HG03520 (cell line): Measurements from ENCODE around the gene ATP1A3.
"Not testable (repeated sequence)": the region's sequence is repeated elsewhere in the genome, so short reads cannot be mapped to it uniquely, and the experiment has no call there.

Experiments
- ATAC-seq: cut with Tn5 transposase; IDR thresholded peaks from one replicate; pipeline ENCODE4 v1.9.1; 2021; ENCODE audit warnings: mild to moderate bottlenecking, moderate library complexity; ENCODE audit not compliant: unreplicated experiment

Gene ATP1A3

DNA sequence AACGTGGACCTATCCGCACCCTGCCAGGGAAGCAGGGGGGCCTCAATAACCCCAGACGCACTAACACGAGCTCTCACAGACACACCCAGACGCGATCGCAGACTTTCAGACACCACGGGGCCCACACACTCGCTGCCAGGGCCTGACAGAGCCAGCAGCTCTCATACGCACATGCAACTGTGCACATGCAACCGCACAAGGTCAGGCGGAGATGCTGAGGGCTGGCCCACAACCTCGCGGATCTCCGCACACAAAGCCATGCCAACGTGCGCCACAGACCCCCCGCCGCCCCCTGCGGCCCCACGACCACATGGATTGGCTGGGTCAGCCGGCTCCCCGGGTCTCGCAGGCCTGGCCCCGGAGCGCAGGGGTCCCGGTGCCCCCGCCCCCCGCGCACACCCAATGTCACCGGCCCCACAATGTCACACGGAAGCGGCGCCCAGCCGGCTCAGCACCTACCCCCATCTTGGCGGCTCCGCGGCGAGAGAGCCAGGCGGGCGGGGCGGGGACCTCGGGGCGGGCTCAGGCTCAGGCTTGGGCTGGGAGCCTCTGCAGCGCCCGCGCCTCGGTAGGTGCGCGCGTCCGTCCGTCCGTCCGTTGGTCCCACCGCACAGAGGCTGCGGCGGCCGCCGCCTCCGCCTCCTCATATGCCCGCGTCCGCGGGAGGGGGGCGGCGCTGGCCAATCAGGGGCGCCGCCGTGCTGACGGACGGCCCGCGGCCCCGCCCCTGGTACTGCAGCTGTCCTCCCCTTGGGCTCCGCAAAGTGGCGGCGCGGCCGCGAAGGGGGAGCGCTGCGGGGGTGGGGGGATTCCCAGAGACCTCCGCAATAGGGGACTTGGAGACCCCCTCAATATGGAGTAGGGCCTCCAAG, at the start of gene ATP1A3:
Gene ATP1A3, minus strand, starts transcription at position 619 of the 872 bp plus-strand sequence. Its CDS starts 154 bp downstream, at position 465.
- no peak for ATAC-seq

DNA sequence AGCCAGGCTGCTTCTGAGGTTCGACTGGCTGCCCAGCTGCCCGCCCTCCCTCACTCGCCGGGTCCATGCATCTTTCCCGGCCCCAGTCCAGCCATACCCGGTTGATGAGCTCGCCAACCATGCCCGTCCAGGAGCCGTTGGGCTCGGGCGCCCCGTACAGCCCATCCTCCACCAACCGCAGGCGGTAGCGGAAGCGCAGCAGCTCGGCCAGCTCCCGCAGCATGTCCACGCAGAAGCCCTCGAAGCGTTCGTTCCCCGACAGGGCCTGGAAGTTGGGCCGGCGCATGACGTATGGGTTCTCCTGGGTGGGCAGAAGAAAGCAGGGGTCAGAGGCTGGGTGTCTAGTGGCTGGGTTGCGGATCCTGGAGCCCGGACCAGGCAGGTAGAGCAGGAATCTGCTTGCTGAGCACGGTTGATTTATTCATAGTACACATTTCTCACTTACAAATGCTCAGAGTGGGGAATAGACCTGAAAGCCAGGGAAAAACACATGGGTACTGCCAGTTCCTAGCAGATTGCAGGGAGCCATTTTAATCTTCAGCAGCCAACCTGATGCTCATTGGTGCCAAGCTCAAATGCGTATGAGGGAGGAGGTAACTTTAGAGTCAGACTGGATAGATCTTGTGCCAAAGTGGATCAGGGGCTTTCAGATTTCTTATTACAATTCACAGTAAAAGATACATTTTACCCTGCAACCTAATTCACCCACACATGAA, 48.6 kb upstream of the ATP1A3 start:
- ATAC-seq: no peak

DNA sequence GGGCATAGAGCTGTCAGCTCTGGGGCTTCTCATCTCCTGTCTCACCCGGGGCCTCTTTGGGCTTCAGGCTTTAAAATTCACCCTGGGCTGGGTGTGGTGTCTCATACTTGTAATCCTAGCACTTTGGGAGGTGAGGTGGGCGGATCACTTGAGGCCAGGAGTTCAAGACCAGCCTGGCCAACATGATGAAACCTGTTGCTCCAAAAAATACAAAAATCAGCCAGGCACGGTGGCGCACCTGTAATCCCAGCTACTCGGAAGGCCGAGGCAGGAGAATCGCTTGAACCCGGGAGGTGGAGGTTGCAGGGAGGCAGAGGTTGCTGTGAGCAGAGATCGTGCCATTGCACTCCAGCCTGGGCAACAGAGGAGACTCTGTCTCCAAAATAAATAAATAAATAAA, 46.5 kb upstream of the ATP1A3 start:
- ATAC-seq: not testable (repeated sequence)

DNA sequence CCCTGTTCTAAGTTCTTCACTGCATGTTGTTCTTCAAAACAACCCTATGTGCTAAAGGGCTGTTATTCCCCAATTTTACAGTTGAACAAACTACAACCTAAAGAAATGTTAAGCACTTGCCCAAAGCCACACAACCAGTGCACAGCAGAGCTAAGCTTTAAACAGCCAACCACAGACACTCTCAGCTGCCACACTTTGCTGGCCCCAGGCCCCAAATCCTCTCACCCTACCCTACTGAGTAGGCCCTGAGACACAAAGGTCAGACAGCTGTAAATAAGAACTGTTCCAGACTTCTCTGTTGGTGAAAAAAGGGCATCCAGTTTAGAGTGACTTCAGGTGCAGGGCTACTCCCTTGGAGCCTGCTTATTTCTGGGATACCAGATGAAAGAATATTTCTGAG, 46.0 kb upstream of the ATP1A3 start:
- ATAC-seq: no peak

DNA sequence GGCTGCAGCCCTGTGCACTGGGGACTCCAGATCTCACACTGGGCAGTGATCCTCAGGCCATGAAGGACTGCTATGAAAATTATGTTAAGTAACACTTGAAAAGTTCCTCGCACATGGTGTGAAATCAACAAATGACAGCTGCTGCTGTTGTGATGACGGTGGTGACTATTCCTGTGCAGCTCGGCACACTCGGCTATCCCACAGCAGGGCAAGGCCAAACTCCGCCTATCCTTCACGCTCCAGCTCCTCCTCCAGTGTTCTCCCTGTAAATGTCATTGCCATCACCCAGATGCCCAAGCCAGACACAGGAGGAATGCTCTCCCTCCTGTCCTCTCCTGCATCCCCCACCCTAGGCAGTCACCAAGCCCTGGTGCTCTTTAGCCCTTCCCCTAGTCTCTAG, 44.6 kb upstream of the ATP1A3 start:
- no peak for ATAC-seq

DNA sequence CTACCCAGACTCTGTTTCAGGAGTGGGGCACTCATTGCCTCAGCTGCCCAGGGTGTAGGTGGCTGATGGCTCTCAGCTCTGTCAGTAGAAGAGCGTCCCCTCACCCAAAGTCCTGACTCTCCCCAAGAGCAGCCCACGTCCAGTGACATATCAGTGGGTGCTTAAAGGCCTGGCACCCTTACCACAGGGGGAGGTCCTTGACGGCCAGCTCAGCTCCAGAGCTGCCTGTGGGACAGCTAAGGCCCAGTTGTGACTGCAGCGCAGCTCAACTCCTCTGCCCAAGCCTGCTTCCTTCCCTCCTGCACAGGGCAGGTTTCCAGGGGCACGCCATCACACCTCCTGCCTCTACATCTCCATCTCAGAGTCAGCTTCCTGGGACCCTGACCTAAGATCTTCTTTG, 43.6 kb upstream of the ATP1A3 start:
- ATAC-seq: no peak

DNA sequence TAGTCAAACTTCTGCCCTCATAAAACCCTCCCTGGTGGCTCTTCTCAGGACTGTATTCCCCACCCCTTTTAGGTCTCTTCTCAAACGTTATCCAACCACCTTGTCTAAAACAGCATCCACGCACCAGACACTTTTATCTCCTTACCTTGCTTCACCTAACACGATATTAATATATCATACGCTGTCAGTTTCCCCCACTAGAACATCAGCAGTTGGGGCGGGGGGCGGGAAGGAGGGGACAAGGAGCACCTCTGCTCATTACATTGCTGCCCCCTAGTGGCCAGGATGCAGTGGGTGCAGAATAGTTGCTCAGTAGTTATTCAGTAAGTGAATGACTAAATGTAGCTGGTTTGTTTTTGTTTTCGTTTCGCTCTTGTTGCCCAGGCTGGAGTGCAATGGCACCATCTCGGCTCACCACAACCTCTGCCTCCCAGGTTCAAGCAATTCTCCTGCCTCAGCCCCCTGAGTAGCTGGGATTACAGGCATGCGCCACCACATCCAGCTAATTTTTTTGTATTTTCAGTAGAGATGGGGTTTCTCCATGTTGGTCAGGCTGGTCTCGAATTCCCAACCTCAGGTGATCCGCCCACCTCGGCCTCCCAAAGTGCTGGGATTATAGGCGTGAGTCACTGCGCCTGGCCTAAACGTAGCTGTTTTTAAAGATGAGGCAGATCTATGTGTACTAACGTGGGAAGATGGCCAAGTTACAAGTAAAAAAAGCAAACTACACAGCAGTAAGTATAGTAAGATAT, 40.8 kb upstream of the ATP1A3 start:
- not testable (repeated sequence) for ATAC-seq

DNA sequence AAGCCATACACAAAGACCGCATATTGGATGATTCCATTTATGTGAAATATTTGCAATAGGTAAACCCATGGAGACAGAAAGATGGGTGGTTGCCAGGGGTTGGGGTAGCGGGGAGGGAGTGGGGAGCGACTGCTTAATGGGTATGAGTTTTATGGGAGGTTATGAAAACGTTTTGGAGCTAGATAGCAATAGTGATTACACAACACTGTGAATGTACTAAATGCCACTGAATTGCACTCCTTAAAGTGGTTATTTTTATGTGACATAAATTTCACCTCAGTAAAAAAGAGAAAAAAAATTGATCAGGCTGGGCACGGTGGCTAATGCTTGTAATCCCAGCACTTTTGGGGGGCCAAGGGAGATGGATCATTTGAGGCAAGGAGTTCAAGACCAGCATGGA, 39.4 kb upstream of the ATP1A3 start:
- ATAC-seq: no peak

DNA sequence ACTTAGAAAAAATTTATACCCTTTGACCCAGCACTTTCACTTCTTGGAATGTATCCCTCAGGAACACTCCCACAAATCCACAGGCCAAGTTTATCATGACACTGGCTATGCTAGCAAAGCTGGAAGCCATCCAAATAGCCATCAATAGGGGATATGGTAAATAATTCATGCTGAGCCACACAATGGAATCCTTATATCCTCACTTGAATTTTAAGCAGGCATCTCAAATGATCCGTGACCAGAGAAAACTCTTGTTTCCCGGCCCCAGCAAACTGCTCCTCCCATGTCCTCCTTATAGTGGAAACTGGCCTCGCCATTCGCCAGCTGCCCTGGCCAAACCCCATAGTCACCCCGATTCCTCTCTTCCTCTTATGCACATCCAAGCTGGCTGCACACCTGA, 38.4 kb upstream of the ATP1A3 start:
- no peak for ATAC-seq

DNA sequence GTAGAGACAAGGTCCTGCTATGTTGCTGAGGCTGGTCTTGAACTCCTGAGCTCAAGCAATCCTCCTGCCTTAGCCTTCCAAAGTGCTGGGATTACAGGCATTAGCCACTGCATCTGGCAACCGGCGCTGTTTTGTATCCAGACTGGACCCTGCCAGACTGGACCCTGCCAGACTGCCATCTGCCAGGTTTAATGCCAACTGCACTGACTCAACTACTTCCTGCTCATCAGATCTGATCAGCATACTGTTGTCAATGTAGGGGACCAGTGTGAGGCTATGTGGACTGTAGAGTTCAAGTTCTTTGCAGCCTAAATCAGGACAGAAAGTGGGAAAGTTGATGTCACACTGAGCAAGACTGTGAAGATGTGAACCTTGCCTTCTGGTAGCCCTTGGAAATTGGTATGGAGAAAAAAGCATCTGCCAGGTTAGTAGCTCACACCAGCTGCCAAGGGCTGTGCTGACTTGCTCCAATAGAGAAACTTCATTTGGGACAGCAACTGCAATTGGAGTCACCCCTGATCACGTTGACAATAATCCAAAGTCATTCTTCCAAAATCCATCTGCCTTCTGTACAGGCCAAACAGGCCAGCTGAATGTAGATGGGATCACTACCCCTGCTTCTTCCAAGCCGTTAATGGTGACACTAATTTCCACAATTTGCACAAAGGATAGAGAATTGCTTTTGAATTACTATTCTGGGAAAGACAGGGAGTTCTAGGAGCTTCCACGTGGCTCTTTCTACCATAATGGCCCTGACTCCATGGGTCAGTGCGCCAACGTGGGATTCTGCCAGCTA, 36.8 kb upstream of the ATP1A3 start:
- ATAC-seq: no peak

DNA sequence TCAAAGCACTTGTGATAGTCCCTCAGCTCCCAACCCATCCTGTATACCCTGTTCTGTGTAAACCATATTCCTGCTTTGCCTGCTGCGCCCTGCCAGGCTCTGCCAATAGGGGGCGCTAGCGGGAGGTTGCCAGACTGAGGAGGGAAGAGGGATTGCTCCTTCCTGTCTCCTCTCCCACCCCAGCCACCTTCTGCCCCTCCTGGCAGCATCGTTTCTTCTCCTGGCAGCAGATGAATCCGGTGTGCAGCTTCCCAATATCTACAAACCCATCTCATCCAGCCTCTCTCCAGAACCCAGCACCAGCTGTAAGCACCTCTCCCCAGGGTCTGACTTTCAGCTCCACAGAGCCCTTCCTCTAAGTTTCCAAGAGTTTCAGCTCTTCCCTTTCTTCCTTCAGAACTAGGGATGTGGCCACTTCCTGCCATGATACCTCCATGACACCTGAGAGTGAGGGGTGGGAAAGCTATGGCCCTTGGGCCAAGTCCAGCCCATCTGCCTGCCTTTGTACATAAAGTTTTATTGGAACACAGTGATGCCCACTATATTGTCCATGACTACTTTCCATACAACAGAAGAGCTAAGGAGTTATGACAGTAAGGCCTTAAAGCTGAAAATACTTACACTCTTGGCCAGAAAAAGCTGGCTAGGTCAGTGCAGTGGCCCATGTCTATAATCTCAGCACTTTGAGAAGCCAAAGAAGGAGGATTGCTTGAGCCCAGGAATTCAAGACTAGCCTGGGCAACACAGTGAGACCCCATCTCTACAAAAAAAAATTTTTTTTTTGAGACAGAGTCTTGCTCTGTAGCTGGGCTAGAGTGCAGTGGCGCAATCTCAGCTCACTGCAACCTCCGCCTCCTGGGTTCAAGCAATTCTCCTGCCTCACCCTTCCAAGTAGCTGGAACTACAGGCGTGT, 34.5 kb upstream of the ATP1A3 start:
- ATAC-seq: no peak

DNA sequence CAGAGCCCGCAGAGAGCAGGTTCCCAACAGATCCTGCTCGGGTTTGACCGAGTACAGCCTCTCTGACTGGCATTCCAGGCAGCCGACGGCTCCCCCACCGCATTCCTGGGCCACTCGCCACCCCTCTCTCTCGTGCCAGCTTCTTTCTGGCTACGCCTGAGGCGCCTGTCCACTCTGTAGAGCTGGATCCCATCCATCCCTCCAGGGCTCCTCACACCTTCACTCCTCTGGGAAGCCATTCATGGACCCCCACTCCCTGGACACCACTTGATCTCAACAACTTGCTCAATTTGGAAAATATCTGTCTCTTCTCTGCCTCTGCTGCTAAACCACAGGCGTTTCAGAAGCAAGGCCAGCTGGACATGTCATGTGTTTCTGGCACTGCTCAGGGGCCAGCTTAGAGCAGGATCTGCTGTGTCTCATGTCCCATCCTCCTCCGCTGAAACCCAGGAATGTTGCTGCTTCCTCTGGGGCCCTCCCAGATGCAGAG, 30.6 kb upstream of the ATP1A3 start:
- ATAC-seq: no peak

DNA sequence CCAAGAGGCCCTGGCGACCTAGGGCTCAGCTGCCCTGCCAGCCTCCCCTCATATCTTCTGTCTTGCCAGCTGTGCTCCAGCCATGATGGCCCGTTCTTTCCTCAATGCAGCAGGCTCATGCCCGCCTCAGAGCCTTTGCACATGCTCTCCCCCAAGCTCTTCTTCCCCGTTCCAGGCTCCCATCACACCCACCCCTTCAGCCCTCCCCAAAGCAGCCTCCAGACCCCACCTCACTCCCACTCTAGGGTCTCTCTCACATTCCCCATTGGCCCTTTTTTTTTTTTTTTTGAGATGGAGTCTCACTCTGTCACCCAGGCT, 29.9 kb upstream of the ATP1A3 start:
- ATAC-seq: no peak

DNA sequence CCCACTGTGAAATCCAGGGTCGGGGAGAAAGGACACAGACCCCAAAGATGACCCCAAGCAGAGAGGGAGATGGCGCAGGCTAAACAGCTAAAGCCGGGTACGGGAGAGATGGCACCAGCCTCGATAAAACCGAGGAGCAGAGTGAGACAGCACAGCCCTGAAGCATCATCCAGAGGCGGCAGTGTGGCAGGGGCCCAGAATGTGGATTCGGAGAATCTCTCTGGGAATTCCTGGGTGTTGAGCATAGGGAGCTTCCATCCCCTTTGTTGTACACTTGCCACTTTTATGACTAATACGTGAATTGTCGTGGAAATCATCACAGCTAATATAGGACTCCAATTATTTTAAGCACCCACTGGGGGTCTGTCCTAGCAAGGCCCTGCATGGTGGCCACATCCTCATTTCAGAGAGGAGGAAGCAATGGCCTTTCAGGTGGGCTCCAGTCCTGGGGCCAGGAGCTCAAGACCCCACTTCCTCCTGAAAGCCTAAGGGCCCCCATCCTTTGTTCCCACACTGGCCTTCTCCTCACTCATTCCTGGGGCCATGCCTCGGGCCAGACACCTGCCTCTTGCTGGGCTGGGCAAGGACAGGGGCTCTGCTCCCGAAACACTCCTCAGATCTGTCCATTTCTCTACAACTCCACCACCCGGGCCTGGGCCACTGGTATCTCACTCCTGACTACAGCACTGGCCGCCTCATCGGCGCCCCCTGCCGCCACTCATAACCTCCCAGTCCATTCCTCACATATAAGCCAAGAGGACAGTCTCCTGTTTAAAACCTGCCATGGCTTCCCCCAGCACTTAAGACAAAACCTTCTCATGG, 29.3 kb upstream of the ATP1A3 start:
- no peak for ATAC-seq

DNA sequence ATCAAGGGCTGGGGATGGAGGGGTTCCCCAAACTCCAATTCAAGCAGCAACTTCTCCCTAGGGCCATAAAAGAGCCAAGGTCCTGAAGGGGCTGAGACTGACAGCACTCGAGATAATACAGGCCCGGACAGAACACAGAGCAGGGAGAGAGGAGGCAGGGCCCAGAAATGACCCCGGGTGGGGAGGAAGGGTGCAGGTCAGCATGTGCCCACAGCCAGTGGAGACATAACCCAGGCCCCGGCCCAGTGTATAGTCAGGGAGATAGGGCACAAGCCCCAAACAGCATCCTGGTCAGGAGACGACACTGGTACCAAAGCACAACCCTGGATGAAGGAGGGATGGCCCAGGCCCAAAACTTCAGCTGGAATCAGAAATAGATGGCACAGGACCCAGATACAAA, 28.6 kb upstream of the ATP1A3 start:
- no peak for ATAC-seq

DNA sequence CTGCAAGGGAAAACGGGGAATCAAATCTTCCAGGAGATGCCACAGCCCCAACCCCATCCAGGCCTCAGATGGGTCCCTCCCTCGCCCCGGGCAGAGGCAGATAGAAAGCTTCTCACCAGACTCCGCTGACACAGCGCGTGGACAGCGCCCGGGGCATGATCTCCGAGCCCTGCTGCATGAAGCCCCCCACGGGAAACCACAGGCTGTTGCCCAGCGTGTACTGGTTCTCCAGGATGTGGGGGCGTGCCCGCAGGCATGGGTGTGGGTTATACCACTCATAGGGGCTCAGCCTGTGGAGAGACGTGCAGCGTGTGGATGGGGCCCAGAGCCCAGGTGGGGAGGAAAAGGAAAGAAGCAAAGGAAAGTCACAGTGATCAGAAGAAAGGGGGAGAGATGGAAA, 27.2 kb upstream of the ATP1A3 start:
- no peak for ATAC-seq

DNA sequence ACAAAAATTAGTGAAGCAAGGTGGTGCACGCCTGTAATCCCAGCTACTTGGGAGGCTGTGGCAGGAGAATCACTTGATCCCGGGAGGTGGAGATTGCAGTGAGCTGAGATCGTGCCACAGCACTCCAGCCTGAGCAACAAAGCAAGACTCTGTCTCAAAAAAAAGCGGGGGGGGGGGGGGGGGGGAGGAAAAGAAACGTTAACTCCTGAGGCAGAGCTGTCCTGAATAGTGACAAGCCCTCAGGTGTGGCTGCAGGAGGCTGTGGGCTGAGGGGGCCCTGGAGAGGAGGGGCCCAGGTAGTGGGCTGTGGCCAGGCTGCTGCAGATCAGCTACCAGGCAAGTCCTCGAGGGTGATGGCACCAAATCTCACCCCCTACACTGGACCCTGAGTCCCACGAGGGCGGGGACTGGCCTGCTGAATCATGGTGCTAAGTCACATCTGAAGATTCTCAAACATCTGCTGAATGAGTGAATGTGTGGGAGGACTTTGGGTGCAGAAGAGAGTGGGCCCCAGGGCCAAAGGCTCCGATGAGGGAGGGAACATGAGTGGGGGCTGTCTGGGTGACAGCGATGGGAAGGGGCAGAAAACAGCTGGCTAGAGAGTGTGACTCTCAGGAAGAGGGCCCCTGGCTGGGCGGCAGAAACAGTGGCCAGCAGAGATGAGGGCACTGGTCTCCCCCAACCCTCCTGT, 24.6 kb upstream of the ATP1A3 start:
- ATAC-seq: no peak

DNA sequence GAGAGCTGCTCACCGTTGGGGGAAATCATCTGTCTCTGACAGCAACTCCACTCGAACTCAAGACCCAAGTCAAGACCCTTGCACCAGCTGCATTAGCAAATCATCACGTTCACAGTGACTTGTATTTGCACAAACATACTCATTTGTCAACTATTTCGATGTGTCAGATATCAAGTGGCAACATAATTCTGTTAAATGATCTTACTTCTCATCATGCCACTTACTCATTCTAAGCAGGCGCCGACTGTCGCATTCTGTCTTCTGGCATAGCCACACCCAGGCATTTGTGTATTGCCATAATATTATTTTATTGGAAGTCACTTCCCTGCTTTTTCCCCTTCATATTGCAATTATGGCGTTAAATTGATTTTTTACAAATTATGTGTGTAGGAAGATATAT, 23.0 kb upstream of the ATP1A3 start:
- ATAC-seq: no peak
